RCC 7860 (cell line): Measurements from ENCODE around the gene SBF2.
A peak's percentile ranks its signal among the peaks of the same experiment; 100 is the strongest.

ENCODE experiments used
- DNase-seq: peaks from one replicate; pipeline ENCODE4 v3.0.0-alpha.2; 2015; ENCODE audit warnings: low spot score
- FAIRE-seq: peaks from 2 replicates; lab custom pipeline; 2012; peaks lifted over from hg19 to GRCh38; lab: Jason Lieb, UNC

The SBF2 gene

GRCh38 chr11:9868641-9869040, 425.4 kb downstream of the SBF2 start:
- no peak for FAIRE-seq
- DNase-seq = no peak

GRCh38 chr11:9862981-9863380, 431.0 kb downstream of the SBF2 start:
- DNase-seq (no peak), FAIRE-seq (no peak)

DNA sequence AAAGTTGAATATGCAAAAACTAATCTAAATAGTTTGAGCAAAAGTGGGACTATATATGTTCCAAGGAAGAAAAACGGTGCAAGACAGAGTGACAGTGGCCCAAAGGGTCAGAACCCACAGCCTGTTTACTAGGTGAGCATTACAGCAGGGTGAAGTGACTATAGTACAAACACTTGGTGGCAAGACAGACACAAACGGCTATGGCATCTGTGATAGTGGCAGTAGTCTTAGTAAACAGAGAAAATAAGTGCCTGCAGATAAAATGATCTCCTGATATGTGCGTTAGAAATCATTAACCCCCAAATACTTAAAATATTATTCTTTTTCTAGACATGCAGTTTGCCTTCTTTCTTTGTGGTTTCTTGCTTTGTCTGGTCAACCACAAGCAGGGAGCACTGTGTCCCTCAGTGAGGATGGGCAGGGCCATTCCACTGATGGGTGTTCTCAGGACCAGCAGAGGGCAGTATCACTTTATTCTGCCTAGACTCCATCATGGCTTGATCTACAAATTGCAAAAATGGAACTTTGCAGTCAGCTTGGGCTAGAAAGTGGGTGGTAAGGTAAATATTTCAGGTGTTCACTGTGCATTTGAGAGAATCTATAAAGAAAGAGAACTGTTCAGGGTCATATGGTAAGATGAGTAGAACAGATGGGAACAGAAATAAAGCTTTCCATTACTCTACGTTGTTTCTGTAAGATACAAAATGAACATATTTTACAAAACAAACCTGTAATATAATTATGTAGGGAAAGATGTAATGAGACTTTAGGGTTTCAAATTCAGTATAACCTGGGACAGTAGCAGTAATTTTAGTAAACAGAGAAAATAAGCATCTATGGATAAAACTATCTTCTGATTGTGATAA, 431.9 kb downstream of the SBF2 start:
- peak; percentile 85 for FAIRE-seq
- DNase-seq = peak; percentile 58

- FAIRE-seq = no peak
- no peak for DNase-seq
These were observed 434.3 kb downstream of the SBF2 start for GRCh38 chr11:9859554-9860305.

GRCh38 chr11:9858822-9859221, 435.2 kb downstream of the SBF2 start:
- no peak for FAIRE-seq
- DNase-seq = no peak

DNA sequence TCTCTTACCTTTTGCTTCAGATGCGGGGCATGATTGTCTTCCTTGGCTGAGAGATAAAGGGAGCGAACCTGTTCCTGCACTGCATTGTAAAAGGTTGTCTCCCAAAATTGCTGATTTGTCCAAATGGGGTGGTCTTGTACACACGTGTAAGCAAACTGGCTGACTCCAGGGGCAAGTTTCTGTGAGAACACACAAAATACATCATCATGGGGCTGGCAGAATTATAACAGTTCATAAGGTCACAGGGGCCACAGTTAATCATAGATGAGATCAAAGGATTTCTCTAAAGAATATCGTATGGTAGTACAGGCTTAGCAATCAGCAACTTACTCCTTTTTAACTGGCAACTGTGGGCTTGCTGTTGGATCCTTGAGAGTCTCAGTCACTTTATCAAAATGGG, 435.8 kb downstream of the SBF2 start:
- FAIRE-seq = no peak
- no peak for DNase-seq

- DNase-seq (no peak), FAIRE-seq (no peak)
These were observed 438.3 kb downstream of the SBF2 start for GRCh38 chr11:9855579-9856287.

DNA sequence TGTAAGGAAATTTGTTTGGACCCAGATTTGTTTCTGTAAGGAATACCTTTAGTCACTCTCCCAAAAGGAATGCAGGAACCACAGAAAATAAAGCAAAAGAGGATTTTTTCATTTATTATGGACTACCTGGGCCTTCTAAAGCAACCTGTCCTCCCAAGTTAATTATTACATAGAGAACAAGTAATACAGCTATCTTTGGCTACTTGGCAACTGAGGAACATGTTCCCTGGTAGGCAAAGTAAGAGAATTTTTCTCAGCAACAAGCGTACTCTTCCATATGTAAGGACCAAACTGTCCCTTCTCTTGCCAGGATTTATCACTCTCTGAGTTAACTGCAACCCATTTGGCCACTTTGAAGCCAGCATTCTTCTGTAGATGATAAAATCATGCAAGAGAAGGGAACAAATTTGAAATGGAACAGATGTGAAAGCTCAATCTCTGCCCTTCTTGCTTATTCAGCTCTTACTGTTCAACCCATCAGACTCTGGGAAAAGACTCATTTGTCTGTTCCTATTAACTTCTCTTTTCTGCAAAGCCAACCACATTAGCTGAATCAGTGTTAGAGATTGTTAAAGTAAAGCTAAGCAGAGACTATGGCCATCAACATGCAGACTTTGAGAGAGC, 440.0 kb downstream of the SBF2 start:
- DNase-seq = no peak
- FAIRE-seq = no peak

GRCh38 chr11:9852465-9852864, 441.6 kb downstream of the SBF2 start:
- no peak for DNase-seq
- FAIRE-seq = no peak

DNA sequence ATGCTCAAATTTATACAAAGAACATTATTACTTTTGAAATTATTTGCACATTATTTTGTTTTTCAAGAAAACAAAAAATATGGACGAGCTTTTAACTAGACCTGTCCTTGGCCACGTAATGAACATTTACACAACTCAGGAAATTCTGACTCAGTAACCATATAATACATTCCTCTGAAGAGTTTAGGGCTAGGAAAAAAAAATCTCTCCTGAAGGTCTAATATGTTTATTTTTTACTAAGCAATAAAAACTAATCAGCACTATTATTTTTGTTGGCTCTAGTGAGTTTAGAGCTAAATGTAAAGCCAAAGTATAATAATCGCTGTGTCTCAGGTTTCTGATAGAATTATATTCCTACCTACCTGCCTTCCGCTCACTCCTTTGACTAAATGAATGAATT, 442.7 kb downstream of the SBF2 start:
- FAIRE-seq = no peak

GRCh38 chr11:9850224-9850895, 443.7 kb downstream of the SBF2 start:
- DNase-seq = no peak
- FAIRE-seq = no peak

More for the DNA sequence above, 442.7 kb downstream of the SBF2 start:
- no peak for DNase-seq

DNA sequence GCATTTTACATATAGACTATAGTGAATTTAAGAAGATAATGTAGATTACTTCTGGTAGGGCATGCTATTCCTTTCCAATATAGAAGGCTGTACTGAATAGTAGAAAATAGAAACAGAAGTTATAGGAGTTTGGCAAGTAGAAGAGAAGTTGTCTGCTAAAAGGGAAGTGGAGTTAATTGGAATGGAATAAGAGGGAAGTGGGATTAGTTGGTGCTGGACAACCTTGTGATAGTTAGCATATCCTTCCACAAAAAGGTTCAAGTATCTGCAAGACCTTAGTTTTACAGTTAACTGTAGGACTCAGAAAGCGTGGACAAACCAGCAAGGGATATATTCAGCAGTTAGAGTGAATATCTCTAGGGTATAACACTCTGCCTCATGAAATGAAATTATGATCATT, 444.6 kb downstream of the SBF2 start:
- DNase-seq = no peak

GRCh38 chr11:9847636-9848035, 446.4 kb downstream of the SBF2 start:
- no peak for DNase-seq
- no peak for FAIRE-seq

More for the DNA sequence above, 444.6 kb downstream of the SBF2 start:
- FAIRE-seq = no peak

DNA sequence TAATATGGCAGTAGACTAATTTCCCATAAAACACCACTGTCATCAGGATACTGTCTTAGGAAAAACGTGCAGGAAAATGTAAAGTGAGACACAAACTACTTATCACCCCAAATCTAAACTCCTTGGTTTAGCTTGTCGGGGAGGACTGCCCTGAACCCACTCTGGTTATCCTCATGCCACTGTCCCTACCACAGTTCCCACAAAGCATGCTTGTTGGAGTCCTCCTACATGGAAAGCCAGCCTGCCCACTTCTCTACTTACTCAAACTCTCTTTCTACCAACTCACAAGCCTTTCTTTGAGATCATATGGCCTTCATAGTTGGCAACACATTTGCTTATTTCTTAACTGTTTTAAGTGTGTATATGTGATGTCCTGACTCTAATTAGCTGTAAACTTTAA, 451.1 kb downstream of the SBF2 start:
- no peak for FAIRE-seq
- DNase-seq = no peak

DNA sequence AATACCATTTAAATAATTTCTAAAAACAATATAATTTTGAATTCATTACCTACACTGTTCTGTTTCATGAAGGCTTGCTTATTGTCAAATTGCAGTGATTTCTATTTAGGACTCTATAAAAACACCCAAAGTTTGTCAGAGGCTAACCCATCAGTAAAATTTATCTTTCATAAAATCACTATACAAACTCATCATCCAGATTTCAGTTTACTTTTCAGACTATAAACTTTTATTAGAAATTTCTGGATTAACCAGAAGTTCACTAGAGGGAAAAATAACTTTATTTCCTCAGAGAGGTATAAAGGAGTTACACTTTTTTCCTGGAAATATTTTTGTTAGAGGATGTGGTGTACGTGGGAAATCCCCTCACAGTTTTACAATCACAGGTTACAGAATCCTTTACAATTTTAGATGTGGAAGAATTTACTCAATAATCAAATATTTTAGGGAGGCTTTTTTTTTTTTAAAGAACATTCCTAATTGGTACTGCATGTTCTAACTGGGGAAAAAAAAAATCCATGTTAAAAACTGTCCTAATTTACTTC, 453.5 kb downstream of the SBF2 start:
- DNase-seq (no peak), FAIRE-seq (no peak)

DNA sequence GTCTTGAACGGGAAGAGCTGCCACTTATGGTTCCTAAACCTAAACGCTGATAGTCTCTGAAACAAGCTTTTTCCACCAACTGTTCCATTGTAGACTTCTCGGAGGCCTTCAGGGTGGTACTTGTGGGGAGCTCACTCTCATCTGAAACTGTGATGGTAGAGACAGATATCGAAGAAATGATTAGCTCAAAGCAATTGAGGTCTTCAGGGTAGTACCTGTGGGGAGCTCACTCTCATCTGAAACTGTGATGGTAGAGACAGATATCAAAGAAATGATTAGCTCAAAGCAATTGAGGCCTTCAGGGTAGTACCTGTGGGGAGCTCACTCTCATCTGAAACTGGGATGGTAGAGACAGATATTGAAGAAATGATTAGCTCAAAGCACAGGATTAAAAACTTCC, 454.5 kb downstream of the SBF2 start:
- FAIRE-seq (no peak), DNase-seq (no peak)

GRCh38 chr11:9838961-9839360, 455.1 kb downstream of the SBF2 start:
- DNase-seq (no peak), FAIRE-seq (no peak)

DNA sequence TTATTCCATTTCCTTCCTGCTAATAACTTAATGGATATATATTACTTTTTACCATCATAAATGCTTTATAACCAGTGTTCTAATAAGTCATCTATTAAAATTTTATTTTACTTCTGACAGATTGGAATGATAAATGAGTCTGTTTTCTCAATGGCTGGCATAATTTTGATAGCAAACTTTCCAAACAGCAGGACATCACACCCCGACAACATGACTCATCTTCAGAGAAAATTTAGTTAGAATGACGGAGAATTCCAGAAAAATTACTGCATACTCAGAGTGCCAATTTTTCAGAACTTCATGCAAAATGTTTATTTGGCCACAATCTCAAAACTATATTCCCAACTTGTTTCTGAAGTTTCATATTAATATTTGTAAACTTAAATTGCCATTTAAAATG, 455.8 kb downstream of the SBF2 start:
- DNase-seq (no peak), FAIRE-seq (peak; percentile 2)

DNA sequence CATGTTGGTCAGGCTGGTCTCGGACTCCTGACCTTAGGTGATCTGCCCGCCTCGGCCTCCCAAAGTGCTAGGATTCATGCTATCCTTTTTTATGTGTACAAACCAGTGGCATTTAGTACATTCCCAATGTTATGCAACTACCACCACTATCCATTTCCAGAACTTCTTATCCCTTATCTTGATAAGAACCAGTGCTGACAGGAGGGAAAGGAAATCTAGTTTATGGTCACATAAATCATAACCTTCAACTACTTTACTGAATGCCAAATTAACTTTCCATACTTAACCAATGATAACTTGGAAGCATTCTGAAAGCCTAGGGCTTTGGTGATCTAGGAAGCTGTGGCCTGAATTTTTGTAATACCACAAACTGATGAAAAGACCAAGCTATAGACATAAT, 459.7 kb downstream of the SBF2 start:
- FAIRE-seq = no peak
- no peak for DNase-seq

DNA sequence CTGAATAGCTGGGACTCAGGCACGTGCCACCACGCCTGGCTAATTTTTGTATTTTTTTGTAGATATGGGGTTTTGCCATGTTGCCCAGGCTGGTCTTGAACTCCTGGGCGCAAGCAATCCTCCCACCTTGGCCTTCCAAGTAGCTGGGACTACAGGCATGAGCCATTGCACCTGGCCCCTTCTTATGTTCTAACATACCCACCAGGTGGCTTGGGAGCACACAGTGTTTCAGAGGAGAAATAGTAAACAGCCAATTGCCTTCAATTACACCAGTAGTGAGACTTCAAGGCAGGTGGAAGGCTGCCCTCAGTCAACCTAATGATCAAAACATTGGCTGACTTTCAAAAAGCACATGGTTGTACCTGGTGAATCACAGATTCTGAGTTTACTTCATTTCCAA, 462.9 kb downstream of the SBF2 start:
- no peak for DNase-seq
- FAIRE-seq = no peak
